ENCODE data around the gene EFHD2. TPM values are rescaled to one million over a fixed set of nuclear protein-coding genes. Genes with fewer than 3 reads are reported as not detected.

The EFHD2 gene
- total RNA-seq, 2 donors from 2014 or later, result 36.7 to 47.6 TPM

DNA sequence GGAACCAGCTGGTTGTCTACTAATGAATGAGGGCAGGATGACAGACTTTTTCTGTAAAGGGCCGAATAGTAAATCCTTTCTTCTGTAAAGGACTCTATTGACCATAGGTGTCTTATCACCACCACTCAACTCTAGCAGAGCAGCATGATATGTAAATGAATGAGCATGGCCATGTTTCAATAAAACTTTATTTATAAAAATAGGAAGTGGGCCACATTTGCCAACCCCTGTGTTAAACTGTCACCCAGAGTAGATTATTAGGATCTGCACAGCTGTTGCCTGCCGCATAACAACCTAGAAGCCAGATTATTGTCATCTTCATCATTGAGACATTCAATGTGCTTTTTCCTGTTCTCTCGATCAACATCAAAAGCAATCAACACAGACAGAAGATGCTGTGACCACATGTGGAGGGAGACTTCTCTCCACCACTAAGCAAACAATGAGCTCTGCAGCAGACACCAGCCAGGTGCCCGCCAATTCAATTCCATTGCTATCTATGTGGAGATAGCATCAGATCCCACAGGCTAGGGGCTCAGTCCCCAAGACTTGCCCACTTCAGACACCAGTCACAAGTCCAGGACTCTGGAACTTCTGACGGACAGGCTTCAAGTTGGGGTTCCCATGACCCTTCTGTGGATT, 6.8 kb upstream of the EFHD2 start:
- H3K9ac ChIP-seq (ENCODE audit: extremely low read depth, low read length, poor library complexity, severe bottlenecking), result peak overlapping the region; percentile 14
- H3K9me3 ChIP-seq (ENCODE audit: control insufficient read depth, low read length), result peaks cover 14% of the 10 kb centered on the region
- H3K4me3 Mint-ChIP-seq, result no peak overlapping the region
- no peak overlapping the region for H3K4me3 ChIP-seq (ENCODE audit: low read length)
- peaks cover 33% of the 10 kb centered on the region for H3K4me1 Mint-ChIP-seq
- TF ChIP-seq CTCF (conservative IDR thresholded peaks at IDR 0.05), result no peak
- peaks cover 5% of the 10 kb centered on the region for H3K27me3 Mint-ChIP-seq (ENCODE audit: insufficient read depth)
- H3K27ac Mint-ChIP-seq, result peak overlapping the region; percentile 4
- DNase-seq, result no peak
- H3K4me1 ChIP-seq (ENCODE audit: control insufficient read depth, insufficient read depth, low read length), result peaks cover 10% of the 10 kb centered on the region
- peaks cover 23% of the 10 kb centered on the region for H3K9me3 Mint-ChIP-seq
- H3K27me3 ChIP-seq (ENCODE audit: control insufficient read depth, insufficient read depth, low read length, poor library complexity, severe bottlenecking), result no peaks in the 10 kb centered on the region
- no peaks in the 10 kb centered on the region for H3K36me3 ChIP-seq (ENCODE audit: control insufficient read depth, insufficient read depth, low read length)
- WGBS, 2 experiments (ENCODE audit: insufficient coverage in 1 of 2, insufficient read length in 1 of 2), result 80% methylated on average over 3 to 5 of the region's 5 CpGs
- peaks cover 7% of the 10 kb centered on the region for H3K36me3 Mint-ChIP-seq (ENCODE audit: low read depth)
- no peak overlapping the region for H3K27ac ChIP-seq (ENCODE audit: low read depth, low read length)

DNA sequence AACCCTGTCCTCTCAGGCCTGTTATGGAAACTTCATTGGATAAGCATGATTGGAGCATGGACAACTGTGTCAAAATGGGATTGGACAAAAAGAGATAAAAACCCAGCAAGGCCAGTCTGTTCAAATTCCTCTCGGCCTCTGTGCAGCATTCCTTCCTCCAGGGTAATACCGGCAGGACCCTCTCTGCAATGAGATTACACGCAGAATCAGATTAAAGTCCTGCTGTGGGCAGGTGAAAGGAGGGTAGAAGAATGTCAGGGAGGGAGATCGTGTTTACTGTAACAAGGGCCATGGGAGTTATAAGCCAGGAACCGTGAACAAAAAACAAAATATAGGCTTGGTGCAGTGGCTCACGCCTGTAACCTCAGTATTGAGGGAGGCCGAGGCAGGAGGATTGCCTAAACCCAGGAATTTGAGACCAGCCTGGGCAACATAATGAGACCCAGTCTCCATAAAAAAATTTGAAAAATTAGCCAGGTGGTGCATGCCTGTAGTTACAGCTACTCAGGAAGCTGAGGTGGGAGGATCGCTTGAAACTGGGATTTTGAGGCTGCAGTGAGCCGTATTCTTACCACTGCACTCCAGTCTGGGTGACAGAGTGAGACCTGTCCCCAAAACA, 5.6 kb upstream of the EFHD2 start:
- Mint-ChIP-seq H3K4me1 (peaks cover 43% of the 10 kb centered on the region), H3K27me3 (ENCODE audit: insufficient read depth) (peaks cover 5% of the 10 kb centered on the region), H3K27ac (peak overlapping the region; percentile 39), H3K36me3 (ENCODE audit: low read depth) (peaks cover 7% of the 10 kb centered on the region), H3K4me3 (no peak overlapping the region), H3K9me3 (peaks cover 18% of the 10 kb centered on the region)
- DNase-seq, result no peak
- 92 to 94% methylated on average over 8 to 9 of the region's 9 CpGs for WGBS, 2 experiments (ENCODE audit: insufficient coverage in 1 of 2, insufficient read length in 1 of 2)
- Histone ChIP-seq H3K9ac (ENCODE audit: extremely low read depth, low read length, poor library complexity, severe bottlenecking) (peak overlapping the region; percentile 14), H3K9me3 (ENCODE audit: control insufficient read depth, low read length) (peaks cover 14% of the 10 kb centered on the region), H3K27ac (ENCODE audit: low read depth, low read length) (no peak overlapping the region), H3K27me3 (ENCODE audit: control insufficient read depth, insufficient read depth, low read length, poor library complexity, severe bottlenecking) (no peaks in the 10 kb centered on the region), H3K4me3 (ENCODE audit: low read length) (no peak overlapping the region), H3K4me1 (ENCODE audit: control insufficient read depth, insufficient read depth, low read length) (peaks cover 21% of the 10 kb centered on the region), H3K36me3 (ENCODE audit: control insufficient read depth, insufficient read depth, low read length) (no peaks in the 10 kb centered on the region)
- peak; percentile 56 for TF ChIP-seq CTCF (conservative IDR thresholded peaks at IDR 0.05)

DNA sequence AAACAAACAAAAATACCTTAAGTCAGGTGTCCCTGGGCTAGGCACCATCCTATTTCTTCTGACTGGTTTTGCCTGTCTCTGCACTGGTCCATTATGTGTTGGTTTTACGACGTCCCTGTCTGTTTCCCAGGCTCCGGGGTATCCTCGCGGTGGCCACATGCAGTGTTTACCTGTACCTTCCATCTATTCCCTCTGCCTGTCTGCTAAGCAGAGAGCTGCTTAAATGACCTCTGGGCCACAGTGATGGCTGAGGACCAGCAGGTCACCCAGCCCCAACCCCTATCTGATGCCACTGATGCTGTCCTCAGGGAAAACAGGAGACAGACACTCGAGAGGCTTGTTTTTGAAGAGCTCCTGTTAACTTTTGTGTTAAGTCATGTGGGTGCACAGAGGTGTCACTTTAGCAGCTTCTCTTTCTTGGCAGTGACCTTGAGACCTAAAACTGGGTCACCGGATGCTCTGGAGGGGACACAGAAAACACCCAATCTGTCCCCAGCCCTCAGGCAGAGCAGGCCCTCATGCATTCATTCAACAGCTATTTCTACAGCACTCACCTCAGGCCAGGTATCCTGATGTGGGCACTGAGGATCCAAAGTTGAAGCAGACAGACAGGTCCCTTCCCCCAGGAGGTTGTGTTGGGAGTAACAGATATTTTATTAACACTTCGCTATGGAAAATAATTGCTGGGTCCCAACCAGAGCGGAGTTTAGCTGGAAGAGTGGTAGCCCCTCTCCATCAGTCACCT, 4.4 kb upstream of the EFHD2 start:
- peaks cover 2% of the 10 kb centered on the region for H3K9me3 ChIP-seq (ENCODE audit: control insufficient read depth, low read length)
- H3K9ac ChIP-seq (ENCODE audit: extremely low read depth, low read length, poor library complexity, severe bottlenecking), result no peak overlapping the region
- Mint-ChIP-seq H3K27ac (no peak overlapping the region), H3K36me3 (ENCODE audit: low read depth) (peaks cover 6% of the 10 kb centered on the region), H3K9me3 (peaks cover 6% of the 10 kb centered on the region), H3K4me1 (peaks cover 45% of the 10 kb centered on the region), H3K4me3 (no peak overlapping the region), H3K27me3 (ENCODE audit: insufficient read depth) (peaks cover 5% of the 10 kb centered on the region)
- no peak overlapping the region for H3K27ac ChIP-seq (ENCODE audit: low read depth, low read length)
- H3K4me3 ChIP-seq (ENCODE audit: low read length), result no peak overlapping the region
- peaks cover 23% of the 10 kb centered on the region for H3K4me1 ChIP-seq (ENCODE audit: control insufficient read depth, insufficient read depth, low read length)
- TF ChIP-seq CTCF (conservative IDR thresholded peaks at IDR 0.05), result no peak
- no peaks in the 10 kb centered on the region for H3K36me3 ChIP-seq (ENCODE audit: control insufficient read depth, insufficient read depth, low read length)
- H3K27me3 ChIP-seq (ENCODE audit: control insufficient read depth, insufficient read depth, low read length, poor library complexity, severe bottlenecking), result no peaks in the 10 kb centered on the region
- no peak for DNase-seq
- WGBS, 2 experiments (ENCODE audit: insufficient coverage in 1 of 2, insufficient read length in 1 of 2), result 97 to 98% methylated on average over 7 to 9 of the region's 9 CpGs
